ENCODE results near the gene ITIH1. TPM values are rescaled to one million over a fixed set of nuclear protein-coding genes. Genes with fewer than 3 reads are reported as not detected.

Gene ITIH1
- total RNA-seq, 1 donor from 2014 or later: not detected

GRCh38 chr3:52827441-52827840 lies 50.0 kb downstream of the ITIH1 start:
- Histone ChIP-seq H3K36me3 (ENCODE audit: insufficient read depth, low read length) (no peaks in the 10 kb centered on the region), H3K9ac (ENCODE audit: low read length) (no peak overlapping the region), H3K27ac (ENCODE audit: low read depth, low read length) (no peak overlapping the region), H3K4me2 (ENCODE audit: low read length) (no peak overlapping the region), H2AFZ (ENCODE audit: low read depth, low read length) (no peak overlapping the region), H3K4me3 (ENCODE audit: insufficient read depth, low read depth, low read length) (no peak overlapping the region), H3K27me3 (ENCODE audit: insufficient read depth, low read length) (no peaks in the 10 kb centered on the region), H3K4me1 (ENCODE audit: insufficient read depth, low read length) (peaks cover 19% of the 10 kb centered on the region), H4K20me1 (ENCODE audit: insufficient read depth, low read length) (peaks cover 9% of the 10 kb centered on the region), H3K79me2 (ENCODE audit: insufficient read depth, low read length) (no peaks in the 10 kb centered on the region), H3K9me3 (ENCODE audit: insufficient read depth, low read depth, low read length) (no peaks in the 10 kb centered on the region)
- FAIRE-seq: no peak
- DNase-seq (ENCODE audit: low read depth): peak; percentile 14
- Mint-ChIP-seq H3K4me3 (ENCODE audit: unreplicated experiment) (no peak overlapping the region), H3K36me3 (ENCODE audit: low read depth, unreplicated experiment) (peaks cover 4% of the 10 kb centered on the region), H3K27ac (ENCODE audit: unreplicated experiment) (peak overlapping the region; percentile 18), H3K4me1 (ENCODE audit: low read depth, unreplicated experiment) (peaks cover 18% of the 10 kb centered on the region), H3K9me3 (ENCODE audit: unreplicated experiment) (peaks cover 3% of the 10 kb centered on the region), H3K27me3 (ENCODE audit: low read depth, unreplicated experiment) (peaks cover 12% of the 10 kb centered on the region)
- TF ChIP-seq EZH2 (IDR thresholded peaks at IDR 0.05; ENCODE audit: insufficient read depth, low read length): no peak
- TF ChIP-seq, protein P1, sequence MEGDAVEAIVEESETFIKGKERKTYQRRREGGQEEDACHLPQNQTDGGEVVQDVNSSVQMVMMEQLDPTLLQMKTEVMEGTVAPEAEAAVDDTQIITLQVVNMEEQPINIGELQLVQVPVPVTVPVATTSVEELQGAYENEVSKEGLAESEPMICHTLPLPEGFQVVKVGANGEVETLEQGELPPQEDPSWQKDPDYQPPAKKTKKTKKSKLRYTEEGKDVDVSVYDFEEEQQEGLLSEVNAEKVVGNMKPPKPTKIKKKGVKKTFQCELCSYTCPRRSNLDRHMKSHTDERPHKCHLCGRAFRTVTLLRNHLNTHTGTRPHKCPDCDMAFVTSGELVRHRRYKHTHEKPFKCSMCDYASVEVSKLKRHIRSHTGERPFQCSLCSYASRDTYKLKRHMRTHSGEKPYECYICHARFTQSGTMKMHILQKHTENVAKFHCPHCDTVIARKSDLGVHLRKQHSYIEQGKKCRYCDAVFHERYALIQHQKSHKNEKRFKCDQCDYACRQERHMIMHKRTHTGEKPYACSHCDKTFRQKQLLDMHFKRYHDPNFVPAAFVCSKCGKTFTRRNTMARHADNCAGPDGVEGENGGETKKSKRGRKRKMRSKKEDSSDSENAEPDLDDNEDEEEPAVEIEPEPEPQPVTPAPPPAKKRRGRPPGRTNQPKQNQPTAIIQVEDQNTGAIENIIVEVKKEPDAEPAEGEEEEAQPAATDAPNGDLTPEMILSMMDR (IDR thresholded peaks at IDR 0.05; ENCODE audit: insufficient read depth, low read depth, low read length): no peak

DNA sequence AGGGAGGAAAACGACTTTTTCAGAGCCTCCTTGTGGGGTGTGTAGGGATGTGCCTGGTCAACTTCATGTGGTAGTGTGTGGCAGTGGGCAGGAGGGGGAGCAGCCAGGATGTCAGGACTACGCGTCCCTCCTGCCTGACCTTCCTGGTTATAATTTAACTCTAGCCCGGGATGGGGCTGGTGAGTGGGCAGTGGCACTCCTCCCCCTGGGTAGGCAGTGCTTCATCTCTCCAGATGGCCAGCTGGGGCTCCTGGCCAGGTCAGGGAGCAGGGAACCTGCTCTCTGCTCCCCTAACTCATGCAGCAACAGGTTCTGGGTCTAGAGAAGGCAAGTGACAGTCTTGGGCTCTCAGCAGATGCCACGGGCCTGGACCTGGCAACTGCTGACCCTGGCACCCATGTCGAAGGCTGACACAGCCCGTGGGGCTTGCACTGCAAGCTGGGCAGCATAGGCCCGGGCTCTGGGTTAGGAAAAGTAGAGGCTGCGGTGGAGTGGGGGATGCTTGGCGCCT lies 50.5 kb downstream of the ITIH1 start:
- peaks cover 19% of the 10 kb centered on the region for H3K4me1 ChIP-seq (ENCODE audit: insufficient read depth, low read length)
- no peak overlapping the region for H2AFZ ChIP-seq (ENCODE audit: low read depth, low read length)
- H3K4me3 ChIP-seq (ENCODE audit: insufficient read depth, low read depth, low read length): no peak overlapping the region
- no peak for TF ChIP-seq EZH2 (IDR thresholded peaks at IDR 0.05; ENCODE audit: insufficient read depth, low read length)
- TF ChIP-seq, protein P1 (IDR thresholded peaks at IDR 0.05; ENCODE audit: insufficient read depth, low read depth, low read length): no peak
- no peaks in the 10 kb centered on the region for H3K27me3 ChIP-seq (ENCODE audit: insufficient read depth, low read length)
- H3K27ac ChIP-seq (ENCODE audit: low read depth, low read length): no peak overlapping the region
- no peaks in the 10 kb centered on the region for H3K79me2 ChIP-seq (ENCODE audit: insufficient read depth, low read length)
- Mint-ChIP-seq H3K36me3 (ENCODE audit: low read depth, unreplicated experiment) (peaks cover 4% of the 10 kb centered on the region), H3K27ac (ENCODE audit: unreplicated experiment) (peak overlapping the region; percentile 18), H3K4me1 (ENCODE audit: low read depth, unreplicated experiment) (peaks cover 18% of the 10 kb centered on the region), H3K9me3 (ENCODE audit: unreplicated experiment) (peaks cover 3% of the 10 kb centered on the region), H3K27me3 (ENCODE audit: low read depth, unreplicated experiment) (peaks cover 12% of the 10 kb centered on the region), H3K4me3 (ENCODE audit: unreplicated experiment) (no peak overlapping the region)
- FAIRE-seq (no peak), DNase-seq (ENCODE audit: low read depth) (no peak)
- H4K20me1 ChIP-seq (ENCODE audit: insufficient read depth, low read length): peaks cover 10% of the 10 kb centered on the region
- H3K4me2 ChIP-seq (ENCODE audit: low read length): no peak overlapping the region
- H3K9me3 ChIP-seq (ENCODE audit: insufficient read depth, low read depth, low read length): no peaks in the 10 kb centered on the region
- H3K9ac ChIP-seq (ENCODE audit: low read length): no peak overlapping the region
- no peaks in the 10 kb centered on the region for H3K36me3 ChIP-seq (ENCODE audit: insufficient read depth, low read length)

DNA sequence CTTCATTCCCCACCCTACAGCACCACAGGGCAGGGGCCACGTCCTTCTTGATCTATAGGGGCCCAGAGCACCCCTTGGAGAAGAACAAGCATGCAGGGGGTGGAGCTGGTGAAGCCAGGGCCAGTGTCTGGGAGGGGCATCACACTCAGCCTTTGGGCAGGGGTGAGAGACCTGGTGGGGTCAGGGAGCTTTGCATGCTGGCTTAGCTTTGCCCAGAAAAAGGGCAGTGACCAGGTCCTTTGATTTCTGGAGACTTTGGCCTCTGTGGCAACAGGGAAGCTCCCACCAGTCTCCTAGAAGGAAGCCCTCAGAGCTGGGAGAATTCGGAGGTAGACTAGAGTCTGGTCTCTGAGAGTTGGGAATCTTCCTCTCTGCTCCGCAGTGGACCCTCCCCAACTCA lies 52.1 kb downstream of the ITIH1 start:
- H3K9me3 ChIP-seq (ENCODE audit: insufficient read depth, low read depth, low read length): no peaks in the 10 kb centered on the region
- H2AFZ ChIP-seq (ENCODE audit: low read depth, low read length): no peak overlapping the region
- H3K4me1 ChIP-seq (ENCODE audit: insufficient read depth, low read length): peaks cover 19% of the 10 kb centered on the region
- no peaks in the 10 kb centered on the region for H3K79me2 ChIP-seq (ENCODE audit: insufficient read depth, low read length)
- TF ChIP-seq EZH2 (IDR thresholded peaks at IDR 0.05; ENCODE audit: insufficient read depth, low read length): no peak
- TF ChIP-seq, protein P1 (IDR thresholded peaks at IDR 0.05; ENCODE audit: insufficient read depth, low read depth, low read length): no peak
- H3K4me3 Mint-ChIP-seq (ENCODE audit: unreplicated experiment): no peak overlapping the region
- H4K20me1 ChIP-seq (ENCODE audit: insufficient read depth, low read length): peaks cover 14% of the 10 kb centered on the region
- no peak for FAIRE-seq
- peaks cover 18% of the 10 kb centered on the region for H3K4me1 Mint-ChIP-seq (ENCODE audit: low read depth, unreplicated experiment)
- no peak overlapping the region for H3K27ac ChIP-seq (ENCODE audit: low read depth, low read length)
- no peak overlapping the region for H3K4me2 ChIP-seq (ENCODE audit: low read length)
- H3K27ac Mint-ChIP-seq (ENCODE audit: unreplicated experiment): no peak overlapping the region
- no peaks in the 10 kb centered on the region for H3K27me3 ChIP-seq (ENCODE audit: insufficient read depth, low read length)
- H3K27me3 Mint-ChIP-seq (ENCODE audit: low read depth, unreplicated experiment): peaks cover 12% of the 10 kb centered on the region
- peaks cover 4% of the 10 kb centered on the region for H3K36me3 Mint-ChIP-seq (ENCODE audit: low read depth, unreplicated experiment)
- DNase-seq (ENCODE audit: low read depth): no peak
- H3K9ac ChIP-seq (ENCODE audit: low read length): no peak overlapping the region
- peaks cover 3% of the 10 kb centered on the region for H3K9me3 Mint-ChIP-seq (ENCODE audit: unreplicated experiment)
- H3K4me3 ChIP-seq (ENCODE audit: insufficient read depth, low read depth, low read length): no peak overlapping the region
- no peaks in the 10 kb centered on the region for H3K36me3 ChIP-seq (ENCODE audit: insufficient read depth, low read length)

Measured in astrocyte (in vitro differentiated cells and primary cell).